ENCODE data around the gene NCOA5.

Gene NCOA5

GRCh38 chr20:46011631-46012482 is 77.9 kb downstream of the NCOA5 start:
- no peak for DNase-seq

Measured in central memory CD4-positive, alpha-beta T cell (primary cell).